RWPE1 (cell line): ENCODE data around the gene TMEM63B.

Source experiments
- CTCF ChIA-PET: fragments of 350-600 bp; sonication (Branson Sonifier 250); formaldehyde crosslinking; extraction: SDS; loops from one replicate; lab custom pipeline; 2021; lab: Yijun Ruan, JAX
- POLR2A ChIA-PET: fragments of 400-600 bp; formaldehyde crosslinking; extraction: SDS; loops from one replicate; lab custom pipeline; 2020; ENCODE audit warnings: antibody characterized with exemption; ENCODE audit not compliant: low non-redundant PET; lab: Yijun Ruan, JAX
- DNase-seq: peaks from one replicate; pipeline ENCODE4 v3.0.0; 2012; ENCODE audit warnings: low spot score
- H3K27ac ChIP-seq: fragments of 450-650 bp; 2 replicates; pipeline ENCODE4 v1.5.1; 2017
- TF ChIP-seq, protein P1 (sequence below): fragments of 450-650 bp; conservative IDR thresholded peaks from 2 replicates; pipeline ENCODE4 v1.5.1; 2017; ENCODE audit warnings: low read depth, mild to moderate bottlenecking

Gene TMEM63B

DNA sequence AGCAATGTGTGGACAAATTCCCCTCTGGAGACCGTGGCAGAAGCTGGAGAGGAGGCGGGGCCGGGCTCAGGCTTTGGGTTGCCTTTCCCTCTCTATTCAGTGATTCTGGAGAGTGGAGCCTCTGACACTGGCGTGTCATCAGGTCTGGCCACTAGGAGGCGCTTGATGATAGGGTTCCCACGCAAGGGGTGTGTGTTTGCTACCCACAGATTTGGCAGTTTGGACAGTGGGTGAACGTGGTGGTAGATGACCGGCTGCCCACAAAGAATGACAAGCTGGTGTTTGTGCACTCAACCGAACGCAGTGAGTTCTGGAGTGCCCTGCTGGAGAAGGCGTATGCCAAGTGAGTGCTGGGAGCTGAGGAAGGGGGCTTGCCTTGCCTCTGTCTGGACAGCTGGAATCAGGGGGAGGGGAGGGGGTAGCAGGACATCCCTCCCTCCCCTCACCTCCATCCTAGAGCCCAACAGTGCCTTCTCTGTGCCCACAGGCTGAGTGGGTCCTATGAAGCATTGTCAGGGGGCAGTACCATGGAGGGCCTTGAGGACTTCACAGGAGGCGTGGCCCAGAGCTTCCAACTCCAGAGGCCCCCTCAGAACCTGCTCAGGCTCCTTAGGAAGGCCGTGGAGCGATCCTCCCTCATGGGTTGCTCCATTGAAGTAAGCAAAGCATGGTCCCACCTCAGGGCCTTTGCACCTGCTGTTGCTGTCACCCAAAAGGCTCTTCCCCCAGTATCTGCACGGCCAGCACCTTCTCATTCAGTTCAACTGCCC is 45.6 kb downstream of the TMEM63B start:
- POLR2A ChIA-PET, result no interaction called here
- TF ChIP-seq, protein P1, sequence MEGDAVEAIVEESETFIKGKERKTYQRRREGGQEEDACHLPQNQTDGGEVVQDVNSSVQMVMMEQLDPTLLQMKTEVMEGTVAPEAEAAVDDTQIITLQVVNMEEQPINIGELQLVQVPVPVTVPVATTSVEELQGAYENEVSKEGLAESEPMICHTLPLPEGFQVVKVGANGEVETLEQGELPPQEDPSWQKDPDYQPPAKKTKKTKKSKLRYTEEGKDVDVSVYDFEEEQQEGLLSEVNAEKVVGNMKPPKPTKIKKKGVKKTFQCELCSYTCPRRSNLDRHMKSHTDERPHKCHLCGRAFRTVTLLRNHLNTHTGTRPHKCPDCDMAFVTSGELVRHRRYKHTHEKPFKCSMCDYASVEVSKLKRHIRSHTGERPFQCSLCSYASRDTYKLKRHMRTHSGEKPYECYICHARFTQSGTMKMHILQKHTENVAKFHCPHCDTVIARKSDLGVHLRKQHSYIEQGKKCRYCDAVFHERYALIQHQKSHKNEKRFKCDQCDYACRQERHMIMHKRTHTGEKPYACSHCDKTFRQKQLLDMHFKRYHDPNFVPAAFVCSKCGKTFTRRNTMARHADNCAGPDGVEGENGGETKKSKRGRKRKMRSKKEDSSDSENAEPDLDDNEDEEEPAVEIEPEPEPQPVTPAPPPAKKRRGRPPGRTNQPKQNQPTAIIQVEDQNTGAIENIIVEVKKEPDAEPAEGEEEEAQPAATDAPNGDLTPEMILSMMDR, result peak; percentile 82
- H3K27ac ChIP-seq, result no peak overlapping the region
- DNase-seq, result peak; percentile 81
- CTCF ChIA-PET, result interaction anchor here (0.5 to 2.0 kb wide), 13 partner anchors 9 to 148 kb away, joined by 3 to 11 read pairs (median 6); partner anchors contain the start of gene SLC35B2

DNA sequence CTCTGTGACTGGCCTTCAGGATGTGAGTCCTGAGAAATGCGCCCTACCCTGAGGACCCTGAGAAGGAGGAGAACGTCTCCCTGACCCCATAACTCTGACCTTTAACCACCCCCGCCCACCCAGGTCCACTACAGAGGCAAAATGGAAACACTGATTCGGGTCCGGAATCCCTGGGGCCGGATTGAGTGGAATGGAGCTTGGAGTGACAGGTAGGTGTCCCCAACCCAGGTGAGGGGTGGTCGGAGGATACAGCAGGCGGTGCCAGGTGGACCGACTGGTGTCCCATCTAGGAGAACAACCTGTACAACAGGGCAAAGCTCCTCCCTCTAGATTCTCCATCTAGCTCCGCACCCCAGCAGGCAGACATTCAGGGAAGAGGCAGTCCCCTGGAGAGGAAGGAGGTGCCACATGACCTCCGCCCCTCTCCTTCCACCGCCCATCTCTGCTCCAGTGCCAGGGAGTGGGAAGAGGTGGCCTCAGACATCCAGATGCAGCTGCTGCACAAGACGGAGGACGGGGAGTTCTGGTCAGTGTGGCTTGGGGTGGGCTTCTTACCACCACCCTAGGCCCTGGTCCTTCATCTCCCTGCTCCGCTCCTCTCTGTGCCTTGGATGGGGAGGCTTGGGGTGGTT is 48.9 kb downstream of the TMEM63B start:
- no peak overlapping the region for H3K27ac ChIP-seq
- CTCF ChIA-PET, result interaction anchor here (1.0 kb wide), 1 partner anchor 58 kb away, joined by 3 read pairs; no protein-coding TSS in a partner anchor
- POLR2A ChIA-PET, result no interaction called here
- TF ChIP-seq, protein P1, result no peak
- DNase-seq, result no peak

DNA sequence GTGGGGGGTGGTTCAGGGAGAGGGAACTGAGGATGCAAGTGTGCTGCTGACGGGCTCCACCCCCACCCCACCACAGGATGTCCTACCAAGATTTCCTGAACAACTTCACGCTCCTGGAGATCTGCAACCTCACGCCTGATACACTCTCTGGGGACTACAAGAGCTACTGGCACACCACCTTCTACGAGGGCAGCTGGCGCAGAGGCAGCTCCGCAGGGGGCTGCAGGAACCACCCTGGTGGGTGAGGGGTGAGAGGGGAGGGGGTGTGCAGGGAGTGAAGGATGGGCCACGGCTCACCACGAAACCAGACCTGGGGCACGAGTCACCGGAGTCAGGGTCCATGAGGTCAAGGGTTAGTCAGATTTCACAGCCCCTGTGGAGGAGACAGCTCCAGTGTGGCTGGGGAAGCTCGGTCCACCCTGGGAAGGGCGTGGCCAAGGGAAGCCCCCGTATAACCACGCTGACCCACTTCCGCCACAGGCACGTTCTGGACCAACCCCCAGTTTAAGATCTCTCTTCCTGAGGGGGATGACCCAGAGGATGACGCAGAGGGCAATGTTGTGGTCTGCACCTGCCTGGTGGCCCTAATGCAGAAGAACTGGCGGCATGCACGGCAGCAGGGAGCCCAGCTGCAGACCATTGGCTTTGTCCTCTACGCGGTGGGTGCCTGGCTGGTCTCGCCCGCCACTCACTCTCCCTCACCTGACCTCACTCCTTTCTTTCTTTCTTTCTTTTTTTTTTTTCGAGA is 49.6 kb downstream of the TMEM63B start:
- peak overlapping the region; percentile 84 for H3K27ac ChIP-seq
- ChIA-PET CTCF (interaction anchor here (1.0 kb wide), 1 partner anchor 58 kb away, joined by 3 read pairs; no protein-coding TSS in a partner anchor), POLR2A (no interaction called here)
- DNase-seq, result no peak
- TF ChIP-seq, protein P1, result no peak

DNA sequence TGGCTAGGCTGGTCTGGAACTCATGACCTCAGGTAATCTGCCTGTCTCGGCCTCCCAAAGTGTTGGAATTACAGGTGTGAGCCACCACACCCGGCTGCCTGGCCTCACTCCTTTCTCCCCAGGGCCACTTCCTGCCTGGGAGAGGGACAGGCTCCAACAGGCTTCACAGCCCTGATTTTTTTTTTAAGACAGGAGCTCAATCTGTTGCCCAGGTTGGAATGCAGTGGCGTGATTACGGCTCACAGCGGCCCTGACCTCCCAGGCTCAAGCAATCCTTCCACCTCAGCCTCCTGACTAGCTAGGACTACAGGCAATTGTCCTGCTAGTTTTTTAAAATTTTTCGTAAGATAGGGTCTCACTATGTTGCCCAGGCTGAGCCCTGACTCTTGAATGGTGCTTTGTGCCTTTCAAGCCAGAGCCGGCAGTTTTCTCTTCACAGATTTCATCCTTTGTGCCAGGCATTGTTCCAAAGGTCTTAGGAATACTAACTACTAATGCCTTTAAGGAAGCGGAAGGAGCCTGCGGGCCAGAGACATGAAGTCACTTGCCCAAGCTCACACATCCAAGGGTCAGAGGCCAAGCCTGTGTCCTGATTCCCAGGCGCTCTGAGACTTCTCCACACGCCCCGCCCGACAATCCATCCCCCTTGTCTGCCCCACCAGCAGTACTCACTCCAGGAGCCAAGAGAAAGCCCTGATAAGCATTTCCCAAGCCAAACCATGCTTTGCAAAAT is 50.5 kb downstream of the TMEM63B start:
- TF ChIP-seq, protein P1, result no peak
- ChIA-PET POLR2A (no interaction called here), CTCF (interaction anchor here (0.7 to 1.2 kb wide), 2 partner anchors 43 to 52 kb away, joined by 3 to 5 read pairs; no protein-coding TSS in a partner anchor)
- DNase-seq, result peak; percentile 45
- peak overlapping the region; percentile 84 for H3K27ac ChIP-seq

DNA sequence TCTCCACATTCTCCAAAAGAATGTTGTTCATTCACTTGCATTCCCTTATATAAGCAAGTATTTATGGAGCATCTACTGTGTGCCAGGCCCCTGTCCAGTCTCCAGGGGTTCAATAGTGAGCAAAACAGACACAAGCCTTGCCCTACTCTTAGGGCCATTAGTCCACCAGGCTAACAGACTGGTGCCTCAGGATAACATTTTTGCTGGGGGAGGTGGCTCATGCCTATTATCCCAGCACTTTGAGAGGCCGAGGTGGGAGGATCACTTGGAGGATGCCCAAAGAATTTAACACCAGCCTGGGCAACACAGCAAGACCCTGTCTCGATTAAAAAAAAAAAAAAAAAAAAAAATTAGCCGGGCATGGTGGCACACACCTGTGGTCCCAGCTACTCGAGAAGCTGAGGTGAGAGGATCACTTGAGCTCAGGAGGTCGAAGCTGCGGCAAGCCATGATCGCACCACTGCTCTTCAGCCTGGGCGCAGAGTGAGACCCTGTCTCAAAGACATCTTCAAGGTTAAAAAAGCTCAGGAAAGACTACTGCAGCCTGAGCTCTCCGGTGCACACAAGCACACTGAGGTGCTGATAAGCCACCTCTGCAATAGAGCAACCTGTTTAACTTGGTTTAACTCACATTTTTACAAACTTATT is 51.2 kb downstream of the TMEM63B start:
- CTCF ChIA-PET, result interaction anchor here (0.7 to 1.2 kb wide), 2 partner anchors 43 to 51 kb away, joined by 3 to 5 read pairs; no protein-coding TSS in a partner anchor
- peak overlapping the region; percentile 84 for H3K27ac ChIP-seq
- TF ChIP-seq, protein P1, result no peak
- DNase-seq, result no peak
- POLR2A ChIA-PET, result interaction anchor here (0.6 kb wide), 1 partner anchor 45 kb away, joined by 3 read pairs; the partner anchor contains the start of gene SLC29A1
